T47D (cell line): ENCODE measurements around the gene ZNF429.
"Not testable (repeated sequence)": the region's sequence is repeated elsewhere in the genome, so short reads cannot be mapped to it uniquely, and the experiment has no call there.

ENCODE experiments used
- DNase-seq, 2 experiments: peaks; one replicate each; pipeline versions ENCODE4 v3.0.0 to v3.0.0-alpha.2; 2011 to 2012; ENCODE audit warnings: low read depth in 1 of 2, low spot score in 1 of 2
- JUND ChIP-seq: IDR thresholded peaks from 2 replicates; pipeline ENCODE4 v1.6.1; 2012; ENCODE audit warnings: low read depth
- in situ Hi-C: cut with HindIII; loops from 2 replicates; pipeline ENCODE4 v1.10.0; 2016; ENCODE audit warnings: low sequenced_read_pairs, low pct_unique_long_range_greater_than_20kb

The ZNF429 gene

DNA sequence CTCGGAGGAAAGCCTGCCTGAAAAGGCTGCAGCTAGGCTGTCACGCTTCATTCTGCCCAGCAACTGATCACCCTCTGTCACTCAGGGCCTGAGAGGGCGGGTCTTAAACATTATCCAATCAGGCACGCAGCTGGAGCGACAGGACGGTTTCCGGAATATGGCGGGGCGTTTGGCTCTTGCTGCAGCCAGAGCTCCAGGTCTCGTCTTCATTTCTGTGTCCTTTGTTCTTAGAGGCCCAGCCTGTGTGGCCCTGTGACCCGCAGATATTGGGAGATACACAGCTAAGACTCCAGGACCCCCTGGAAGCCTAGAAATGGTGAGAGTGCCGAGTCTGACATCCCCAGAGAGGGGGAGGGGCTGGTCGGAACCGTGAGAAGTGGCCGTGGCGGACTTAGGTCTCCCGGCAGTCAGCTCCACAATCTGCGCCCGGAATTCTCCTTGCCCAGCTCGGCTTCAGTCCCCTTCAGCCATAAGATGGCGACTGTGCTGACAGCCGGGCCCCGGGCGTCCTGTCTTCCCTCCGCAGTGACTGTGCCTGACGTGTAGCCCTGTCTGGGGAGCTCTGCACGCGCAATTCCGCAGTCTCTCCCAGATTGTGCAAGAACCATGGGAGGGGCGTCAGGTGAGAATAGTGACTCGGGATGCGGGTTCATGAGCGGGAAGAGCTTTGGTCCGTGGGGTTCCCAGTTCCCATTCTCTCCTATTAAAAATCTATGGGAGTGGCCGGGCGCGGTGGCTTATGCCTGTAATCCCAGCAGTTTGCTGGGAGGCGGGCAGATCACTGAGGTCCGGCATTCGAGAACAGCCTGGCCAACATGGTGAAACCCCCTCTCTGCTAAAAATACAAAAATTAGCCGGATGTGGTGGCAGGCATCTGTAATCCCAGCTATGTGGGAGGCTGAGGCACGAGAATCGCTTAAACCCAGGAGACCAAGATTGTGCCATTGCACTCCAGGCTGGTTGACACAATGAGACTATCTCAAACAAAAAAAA, at the start of gene ZNF429:
ZNF429 (plus strand) TSS at position 144 of the 993 bp plus-strand sequence; CDS start at position 314, 170 bp downstream.
- peak; percentile 79 to 93 for DNase-seq
- in situ Hi-C loops, result no loop called here
- TF ChIP-seq JUND, result no peak

DNA sequence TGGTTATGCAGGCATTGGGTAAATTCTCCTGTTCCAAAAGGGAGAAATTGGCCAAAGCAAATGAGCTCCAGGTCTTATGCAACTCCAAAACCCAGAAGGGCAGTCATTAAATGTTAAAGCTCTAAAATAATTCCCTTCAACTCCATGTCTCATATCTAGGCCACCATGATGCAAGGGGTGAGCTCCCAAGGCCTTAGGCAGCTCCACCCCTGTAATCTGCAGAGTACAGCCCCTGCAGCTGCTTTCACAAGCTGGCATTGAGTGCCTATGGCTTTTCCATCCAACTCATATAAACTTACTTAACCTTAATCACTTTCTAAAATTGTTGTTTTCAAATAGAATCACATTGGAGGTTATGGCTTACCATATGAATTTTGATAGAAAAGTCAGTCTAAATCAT, 44.7 kb upstream of the ZNF429 start:
- DNase-seq, result no peak
- in situ Hi-C loops, result no loop called here
- TF ChIP-seq JUND, result no peak

DNA sequence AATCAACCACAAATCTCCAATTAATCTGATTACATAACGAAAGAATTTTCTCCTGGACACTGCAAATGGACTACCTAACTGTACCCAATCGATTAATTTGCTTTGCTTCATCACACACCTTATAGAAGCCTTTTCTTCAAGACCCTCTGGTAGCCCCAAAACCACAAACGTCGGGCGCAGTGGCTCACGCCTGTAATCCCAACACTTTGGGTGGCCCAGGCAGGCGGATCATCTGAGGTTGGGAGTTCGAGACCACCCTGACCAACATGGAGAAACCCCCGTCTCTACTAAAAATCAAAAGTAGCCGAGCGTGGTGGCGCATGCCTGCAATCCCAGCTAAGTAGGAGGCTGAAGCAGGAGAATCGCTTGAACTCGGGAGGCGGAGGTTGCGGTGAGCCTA, 42.9 kb upstream of the ZNF429 start:
- TF ChIP-seq JUND, result no peak
- DNase-seq, result no peak
- in situ Hi-C loops, result no loop called here

DNA sequence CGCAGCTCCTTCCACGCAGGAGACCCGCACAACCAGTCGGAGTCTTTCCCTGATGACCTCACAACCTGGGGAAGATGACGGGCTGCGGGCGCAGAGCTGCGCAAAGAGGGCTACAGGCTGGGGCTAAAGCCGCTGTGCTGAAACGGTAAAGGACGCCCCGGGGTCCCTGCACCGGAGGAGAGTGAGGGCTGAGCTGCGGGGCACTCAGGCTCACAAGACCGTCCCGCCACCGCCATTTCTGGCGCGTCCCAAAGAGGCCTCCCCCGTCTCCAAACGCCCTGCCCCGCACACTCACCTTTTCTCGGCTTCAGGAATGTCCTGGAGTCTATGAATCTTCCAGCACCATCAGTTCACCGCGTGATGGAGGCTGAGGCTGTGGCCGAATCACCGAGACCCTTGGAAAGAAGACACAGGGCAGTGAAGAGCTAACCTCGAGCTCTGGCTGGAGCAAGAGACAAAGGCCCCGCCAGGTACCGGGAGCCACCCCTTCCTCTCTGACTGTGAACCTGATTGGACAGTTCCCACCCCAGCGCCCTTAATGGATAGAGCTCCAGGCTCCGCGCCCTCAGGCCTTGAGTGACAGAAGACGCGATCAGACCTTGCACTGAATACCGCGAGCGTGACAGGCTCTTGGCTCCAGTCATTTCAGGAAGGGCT, 41.8 kb upstream of the ZNF429 start:
- no peak for TF ChIP-seq JUND
- DNase-seq, result peak; percentile 85 to 94
- in situ Hi-C loops, result no loop called here

DNA sequence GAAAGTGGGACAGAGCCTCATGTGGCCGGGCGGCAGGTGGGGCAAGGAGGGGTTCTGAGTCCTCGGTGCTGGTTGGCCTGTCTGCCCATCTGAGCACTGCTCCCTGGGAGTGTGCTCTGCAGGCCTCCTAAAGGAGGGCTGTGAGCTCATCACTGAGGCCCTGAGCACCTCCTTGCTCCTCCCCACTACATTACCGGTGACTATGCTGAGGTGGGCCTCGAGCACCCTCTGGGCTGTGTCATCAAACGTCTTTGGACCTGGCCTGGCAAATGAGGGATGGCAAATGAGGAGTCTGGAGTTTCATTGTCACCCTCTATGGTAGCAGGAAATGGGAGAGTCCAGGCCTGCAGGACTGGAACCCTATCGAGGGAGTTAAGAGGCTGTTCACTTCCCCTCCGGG, 38.8 kb upstream of the ZNF429 start:
- in situ Hi-C loops, result no loop called here
- no peak for TF ChIP-seq JUND
- no peak for DNase-seq

DNA sequence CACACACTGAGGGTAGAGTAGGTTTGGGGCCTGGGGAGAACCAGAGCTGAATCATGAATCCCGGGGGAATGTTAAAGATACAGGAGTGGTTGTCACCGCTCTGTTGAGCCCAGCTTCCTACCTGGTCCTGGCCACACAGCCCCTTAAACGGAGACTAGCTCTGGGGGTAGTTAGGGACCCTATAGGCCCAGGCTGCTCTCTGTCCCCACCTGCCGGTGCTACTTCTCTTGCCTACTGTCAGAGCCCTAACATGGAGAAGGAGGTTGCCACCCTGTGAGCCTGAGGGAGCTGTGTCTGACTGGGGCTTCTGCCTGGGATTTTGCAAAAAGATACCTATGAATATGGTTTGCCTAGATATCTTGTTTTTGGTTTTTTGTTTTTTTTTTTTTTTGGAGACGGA, 36.6 kb upstream of the ZNF429 start:
- DNase-seq, result no peak
- TF ChIP-seq JUND, result no peak
- in situ Hi-C loops, result no loop called here

DNA sequence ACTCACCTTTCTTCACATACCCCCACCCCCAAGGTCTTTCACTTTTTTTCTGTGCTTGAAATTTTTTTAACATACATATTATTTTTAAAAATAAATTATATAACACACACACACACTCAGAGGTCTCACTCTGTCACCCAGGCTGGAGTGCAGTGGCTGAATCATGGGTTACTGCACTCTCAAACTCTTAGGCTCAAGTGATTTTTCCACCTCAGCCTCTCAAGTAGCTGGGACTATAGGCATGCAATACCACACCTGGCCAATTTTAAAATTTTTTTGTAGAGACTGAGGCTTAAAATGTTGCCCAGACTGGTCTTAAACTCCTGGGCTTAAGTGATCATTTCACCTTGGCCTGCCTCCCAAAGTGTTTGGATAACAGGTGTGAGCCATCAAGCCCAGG, 32.9 kb upstream of the ZNF429 start:
- DNase-seq, result no peak
- no peak for TF ChIP-seq JUND
- in situ Hi-C loops, result no loop called here

DNA sequence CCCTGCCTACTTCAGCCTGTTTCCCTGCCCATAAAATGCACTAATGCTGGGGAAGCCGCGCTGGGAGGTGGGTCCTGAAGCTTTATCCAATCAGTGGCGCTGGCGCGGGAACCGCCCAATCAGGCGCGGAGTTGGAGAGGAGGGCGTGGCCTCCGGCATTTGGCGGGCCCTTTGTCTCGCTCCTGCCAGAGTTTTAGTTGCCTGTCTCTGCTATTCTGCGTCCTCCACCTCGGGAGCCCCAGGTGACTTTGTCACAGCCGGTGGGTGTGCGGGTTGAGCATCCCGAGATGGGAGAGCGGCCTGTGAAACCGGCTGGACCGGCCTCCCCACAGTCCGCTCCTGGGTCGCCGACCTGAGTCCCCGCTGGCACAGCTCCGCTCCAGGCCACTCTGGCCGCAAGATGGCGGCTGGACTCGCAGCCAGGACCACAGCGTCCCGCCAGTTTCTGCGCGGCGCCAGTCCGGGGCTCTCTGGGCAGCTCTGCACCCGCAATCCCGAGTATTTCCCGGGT, 30.7 kb upstream of the ZNF429 start:
- in situ Hi-C loops, result no loop called here
- DNase-seq, result peak; percentile 83 to 95
- no peak for TF ChIP-seq JUND

DNA sequence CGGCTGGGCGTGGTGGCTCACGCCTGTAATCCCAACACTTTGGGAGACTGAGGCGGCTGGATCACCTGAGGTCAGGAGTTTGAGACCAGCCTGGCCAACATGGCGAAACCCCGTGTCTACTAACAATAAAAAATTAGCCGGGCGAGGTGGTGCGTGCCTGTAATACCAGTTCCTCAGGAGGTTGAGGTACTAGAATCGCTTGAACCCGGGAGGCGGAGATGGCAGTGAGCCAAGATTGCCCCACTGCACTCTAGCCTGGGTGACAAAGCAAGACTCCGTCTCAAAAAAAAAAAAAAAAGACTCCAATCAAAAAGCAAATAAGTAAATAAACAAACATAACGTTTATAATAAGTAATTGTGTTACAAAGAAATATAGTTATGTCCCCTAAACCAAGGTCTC, 23.0 kb upstream of the ZNF429 start:
- in situ Hi-C loops, DNase-seq: not testable (repeated sequence)

DNA sequence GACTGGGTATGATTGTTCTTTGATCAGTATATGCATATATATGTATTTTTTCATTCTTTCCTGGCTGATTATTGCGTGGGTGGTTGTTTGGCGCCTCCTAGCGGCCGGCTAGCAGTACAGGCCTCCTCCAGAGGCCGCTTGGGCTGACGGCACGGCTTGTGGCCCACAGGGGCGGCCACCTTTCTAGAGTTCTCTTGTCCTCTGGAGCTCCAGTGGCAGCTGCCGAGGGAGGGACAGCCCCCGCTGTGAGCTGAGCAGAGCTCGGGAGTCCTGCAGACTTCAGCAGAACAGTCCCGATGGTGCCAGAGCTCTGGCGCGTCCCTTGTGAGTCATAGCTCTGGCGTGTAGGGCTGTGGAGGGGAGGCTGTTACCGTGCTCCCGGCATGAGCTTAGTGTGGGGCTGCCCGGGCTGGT, 22.5 kb upstream of the ZNF429 start:
- in situ Hi-C loops, result no loop called here
- TF ChIP-seq JUND, result no peak
- DNase-seq, result peak; percentile 23 to 78

DNA sequence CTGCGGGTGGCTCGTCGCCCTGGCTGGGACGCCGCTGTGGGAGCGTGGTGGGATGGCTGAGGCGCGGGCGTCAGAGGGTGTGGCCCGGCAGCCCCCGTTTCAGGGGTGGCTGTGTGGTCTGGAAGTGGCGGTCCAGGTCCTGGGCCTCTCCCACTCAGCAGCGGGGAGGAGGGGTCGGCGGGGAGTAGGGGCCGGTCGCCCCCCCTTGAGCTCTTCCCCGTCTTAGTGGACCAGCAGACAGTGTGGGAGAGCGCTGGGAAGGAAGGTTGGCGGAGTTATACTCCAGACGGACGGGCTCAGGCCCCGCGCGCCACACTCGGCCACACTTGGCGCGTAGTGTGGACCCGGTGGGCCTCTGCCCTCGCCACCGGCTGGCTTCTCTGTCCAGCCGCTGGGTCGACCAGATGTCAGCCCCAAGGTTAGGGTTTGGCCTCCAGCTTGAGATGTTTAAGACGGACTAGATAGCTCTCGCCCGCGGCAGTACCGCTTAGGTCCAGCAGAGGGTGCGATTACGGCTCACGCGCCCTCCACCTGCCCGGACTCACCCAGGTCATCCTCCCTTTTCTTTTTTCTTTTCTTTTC, 21.7 kb upstream of the ZNF429 start:
- in situ Hi-C loops, result no loop called here
- TF ChIP-seq JUND, result no peak
- peak; percentile 52 to 78 for DNase-seq

DNA sequence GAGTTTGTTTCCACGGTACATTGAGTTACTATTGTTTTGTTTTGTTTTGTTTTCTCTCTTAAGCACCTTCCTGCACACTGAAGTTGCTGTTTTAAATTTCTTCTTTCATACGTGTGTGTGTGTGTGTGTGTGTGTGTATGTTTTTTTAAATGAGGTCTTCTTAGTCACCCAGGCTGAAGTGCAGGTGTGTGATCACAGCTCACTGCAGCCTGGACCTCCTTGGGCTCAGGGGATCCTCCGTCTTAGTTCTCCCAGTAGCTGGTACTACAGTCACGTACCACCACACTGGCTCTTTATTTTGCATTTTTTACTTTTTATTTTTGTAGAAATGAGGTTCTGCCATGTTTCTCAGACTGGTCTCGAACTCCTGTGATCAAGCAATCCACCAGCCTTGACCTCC, 20.8 kb upstream of the ZNF429 start:
- no peak for TF ChIP-seq JUND
- in situ Hi-C loops, result no loop called here
- no peak for DNase-seq

DNA sequence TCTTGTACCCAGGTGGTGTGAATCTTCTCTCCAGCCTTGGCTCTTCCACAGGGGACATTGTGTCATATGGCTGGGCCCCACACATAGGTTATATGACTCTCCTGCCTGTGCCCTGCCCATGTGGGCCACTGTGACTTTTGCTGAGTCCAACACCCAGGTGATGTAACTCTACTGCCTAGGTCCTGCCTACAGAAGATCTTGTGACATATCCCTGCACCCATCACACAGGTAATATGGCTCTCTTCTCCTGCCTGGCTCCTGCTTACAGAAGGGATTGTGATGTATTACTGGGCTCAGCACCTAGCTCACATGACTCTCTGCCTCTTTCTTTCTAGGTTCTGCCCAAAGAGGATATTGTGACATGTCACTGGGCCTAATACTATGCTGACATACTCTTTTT, 19.5 kb upstream of the ZNF429 start:
- no peak for TF ChIP-seq JUND
- no peak for DNase-seq
- in situ Hi-C loops, result no loop called here
